ENCODE measurements around the gene YY1. TPM values are rescaled to one million over a fixed set of nuclear protein-coding genes. Genes with fewer than 3 reads are reported as not detected.

Gene YY1
- total RNA-seq, 4 donors from 2014 or later: 43.7 to 51.8 (median 48.5) TPM

DNA sequence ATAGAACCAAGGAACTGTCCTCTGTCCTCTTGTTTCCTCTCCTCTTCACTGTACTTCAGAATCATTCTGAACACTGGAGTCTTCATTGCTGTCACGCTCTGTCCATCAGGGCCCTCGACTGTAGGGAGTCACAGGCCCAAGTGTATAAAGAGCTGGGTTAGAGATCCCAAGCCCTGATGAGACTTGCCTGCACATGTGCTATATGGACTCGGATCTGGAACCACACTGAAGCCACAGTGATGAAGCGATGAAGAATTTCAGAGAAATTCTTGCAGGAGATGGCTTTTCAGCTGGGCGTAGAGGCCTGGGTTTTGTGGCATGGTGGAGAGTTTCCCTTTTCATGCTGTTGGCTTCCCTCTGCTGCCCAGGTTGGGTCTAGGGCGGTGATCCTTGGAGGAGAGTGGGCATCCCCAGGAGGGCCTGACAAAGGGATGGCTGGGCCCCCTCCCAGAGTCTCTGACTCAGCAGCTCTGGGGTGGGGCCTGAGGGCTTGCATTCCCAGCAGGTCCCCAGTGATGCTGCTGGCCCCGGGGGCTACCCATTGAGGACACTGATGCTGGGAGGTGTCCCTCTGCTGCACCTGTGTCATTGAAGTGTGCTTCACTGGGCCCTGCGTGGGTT is 39.6 kb upstream of the YY1 start:
- TF ChIP-seq, protein P1, sequence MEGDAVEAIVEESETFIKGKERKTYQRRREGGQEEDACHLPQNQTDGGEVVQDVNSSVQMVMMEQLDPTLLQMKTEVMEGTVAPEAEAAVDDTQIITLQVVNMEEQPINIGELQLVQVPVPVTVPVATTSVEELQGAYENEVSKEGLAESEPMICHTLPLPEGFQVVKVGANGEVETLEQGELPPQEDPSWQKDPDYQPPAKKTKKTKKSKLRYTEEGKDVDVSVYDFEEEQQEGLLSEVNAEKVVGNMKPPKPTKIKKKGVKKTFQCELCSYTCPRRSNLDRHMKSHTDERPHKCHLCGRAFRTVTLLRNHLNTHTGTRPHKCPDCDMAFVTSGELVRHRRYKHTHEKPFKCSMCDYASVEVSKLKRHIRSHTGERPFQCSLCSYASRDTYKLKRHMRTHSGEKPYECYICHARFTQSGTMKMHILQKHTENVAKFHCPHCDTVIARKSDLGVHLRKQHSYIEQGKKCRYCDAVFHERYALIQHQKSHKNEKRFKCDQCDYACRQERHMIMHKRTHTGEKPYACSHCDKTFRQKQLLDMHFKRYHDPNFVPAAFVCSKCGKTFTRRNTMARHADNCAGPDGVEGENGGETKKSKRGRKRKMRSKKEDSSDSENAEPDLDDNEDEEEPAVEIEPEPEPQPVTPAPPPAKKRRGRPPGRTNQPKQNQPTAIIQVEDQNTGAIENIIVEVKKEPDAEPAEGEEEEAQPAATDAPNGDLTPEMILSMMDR (IDR thresholded peaks at IDR 0.05; ENCODE audit: low read depth): no peak

DNA sequence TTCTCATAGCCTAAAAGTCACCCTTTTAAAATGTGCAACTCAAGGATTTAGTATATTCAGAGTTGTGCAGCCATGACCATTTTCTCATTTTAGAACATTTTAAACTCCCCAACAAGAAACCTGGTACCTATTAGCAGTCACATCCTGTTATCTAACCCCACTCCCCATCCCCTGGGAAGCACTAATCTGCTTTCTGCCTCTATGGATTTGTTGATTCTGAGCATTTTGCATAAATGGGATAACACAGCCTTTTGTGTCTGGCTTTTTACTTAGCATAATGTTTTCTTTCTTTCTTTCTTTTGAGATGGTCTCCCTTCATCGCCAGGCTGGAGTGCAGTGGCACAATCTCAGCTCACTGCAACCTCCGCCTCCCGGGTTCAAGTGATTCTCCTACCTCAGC is 38.6 kb upstream of the YY1 start:
- TF ChIP-seq, protein P1 (IDR thresholded peaks at IDR 0.05; ENCODE audit: low read depth): no peak

DNA sequence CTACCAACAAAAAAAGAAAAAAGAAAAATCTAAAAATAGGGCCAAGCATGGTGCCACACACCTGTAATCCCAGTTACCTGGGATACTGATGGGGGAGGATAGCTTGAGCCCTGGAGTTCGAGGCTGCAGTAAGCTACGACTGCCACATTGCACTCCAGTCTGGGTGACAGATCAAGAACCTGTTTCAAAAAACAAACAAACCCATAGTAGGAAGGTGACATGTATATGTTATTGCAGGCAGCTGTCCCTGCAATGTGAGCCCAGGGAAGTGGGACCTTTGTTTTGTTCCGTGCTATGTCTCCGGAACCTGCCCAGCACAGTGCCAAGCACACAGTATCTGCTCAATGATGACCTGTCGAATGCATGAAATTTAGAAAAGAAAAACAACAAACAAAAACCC is 37.2 kb upstream of the YY1 start:
- TF ChIP-seq, protein P1 (IDR thresholded peaks at IDR 0.05; ENCODE audit: low read depth): no peak

DNA sequence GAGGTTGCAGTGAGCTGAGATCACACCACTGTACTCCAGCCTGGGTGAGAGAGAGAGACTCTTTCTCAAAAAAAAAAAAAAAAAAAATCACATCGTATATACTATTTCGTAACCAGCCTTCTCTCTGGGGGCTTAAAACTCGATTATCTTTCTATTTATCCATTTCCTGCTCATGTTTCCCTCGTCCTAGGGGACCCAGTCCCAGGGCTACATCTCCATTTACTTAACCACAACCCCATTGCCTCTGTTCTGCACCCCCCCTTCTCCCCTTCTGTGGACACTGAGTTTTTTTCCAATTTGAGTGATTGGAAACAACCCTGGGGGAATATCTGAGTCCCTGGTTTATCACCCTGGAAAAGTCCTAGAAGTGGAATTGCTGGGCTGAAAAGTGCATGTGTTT is 36.2 kb upstream of the YY1 start:
- TF ChIP-seq, protein P1 (IDR thresholded peaks at IDR 0.05; ENCODE audit: low read depth): no peak

DNA sequence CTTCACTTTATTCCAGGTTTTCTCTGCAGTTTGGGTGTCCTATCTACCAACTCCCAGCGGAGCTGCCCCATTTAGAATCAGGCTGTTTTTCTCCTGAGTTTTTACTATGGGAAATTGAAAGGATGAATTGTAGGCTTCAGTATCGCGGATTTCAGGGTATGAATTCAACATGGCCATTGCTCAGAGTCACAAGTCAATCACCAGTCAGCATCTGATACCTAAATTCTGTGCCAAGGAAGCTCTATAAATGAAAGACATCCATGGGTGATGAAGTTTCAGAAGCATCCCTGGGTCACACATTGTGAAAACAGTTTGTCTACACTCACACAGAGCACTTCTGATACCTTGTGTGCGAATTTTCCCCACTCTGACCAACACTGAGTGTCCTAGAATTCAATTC is 35.8 kb upstream of the YY1 start:
- TF ChIP-seq, protein P1 (IDR thresholded peaks at IDR 0.05; ENCODE audit: low read depth): no peak

DNA sequence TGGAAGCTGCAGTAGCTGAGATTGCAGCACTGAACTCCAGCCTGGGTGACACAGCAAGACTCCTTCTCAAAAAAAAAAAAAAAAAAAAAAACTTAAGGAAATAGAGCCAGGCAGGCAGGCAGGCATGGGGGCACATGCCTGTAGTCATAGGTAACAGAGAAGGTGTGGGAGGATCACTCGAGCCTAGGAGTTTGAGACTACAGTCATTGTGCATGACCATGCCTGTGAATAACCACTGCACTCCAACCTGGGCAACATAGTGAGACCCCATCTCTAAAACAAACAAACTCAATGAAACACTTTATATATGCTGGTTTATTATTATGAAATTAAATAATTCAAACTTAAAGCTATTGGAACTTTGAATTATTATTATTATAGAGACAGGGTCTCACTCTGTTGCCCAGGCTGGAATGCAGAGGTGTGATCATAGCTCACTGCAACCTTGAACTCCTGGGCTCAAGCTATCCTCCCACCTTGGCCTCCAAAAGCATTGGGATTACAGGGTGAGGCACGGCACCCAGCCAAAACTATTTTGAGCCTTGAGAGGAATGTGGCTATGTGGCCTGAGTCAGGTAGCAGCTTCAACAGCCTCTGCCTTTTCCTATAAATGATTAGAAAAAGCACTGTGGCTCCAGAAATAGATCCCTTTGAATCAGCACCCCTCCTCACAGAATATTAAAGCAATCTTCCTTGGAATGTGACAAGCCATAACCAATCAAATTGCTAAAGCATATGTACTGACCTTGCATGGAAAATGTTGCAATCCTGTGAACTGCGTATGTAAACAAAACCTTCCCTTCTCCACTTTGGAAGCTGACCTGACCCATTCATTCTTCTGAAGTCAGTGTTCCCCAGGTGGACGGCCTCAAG is 34.7 kb upstream of the YY1 start:
- TF ChIP-seq, protein P1 (IDR thresholded peaks at IDR 0.05; ENCODE audit: low read depth): no peak

DNA sequence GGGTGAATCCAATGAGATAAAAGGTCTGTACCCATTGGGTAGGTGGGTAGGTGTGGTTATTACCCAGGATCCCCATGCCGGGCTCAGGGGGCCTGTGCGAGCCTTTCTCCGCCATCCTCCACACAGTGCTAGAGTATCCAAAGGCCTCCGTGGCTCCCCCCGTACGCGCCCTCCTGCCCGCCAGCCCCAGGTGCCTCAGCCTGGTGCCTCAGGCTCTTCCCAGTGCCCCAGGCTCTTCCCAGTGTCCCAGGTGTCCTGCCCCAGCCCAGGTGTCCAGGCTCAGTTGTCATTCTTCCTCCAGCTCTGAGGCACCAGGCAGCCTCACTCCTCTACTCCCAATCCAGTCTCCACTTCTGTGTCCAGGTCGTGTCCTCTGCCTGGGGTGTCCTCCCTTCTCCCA is 27.6 kb upstream of the YY1 start:
- TF ChIP-seq, protein P1 (IDR thresholded peaks at IDR 0.05; ENCODE audit: low read depth): no peak

All from subcutaneous adipose tissue (tissue), 4 donors.